ENCODE measurements around the gene KRTAP12-2.
"Not testable (repeated sequence)": the region's sequence is repeated elsewhere in the genome, so short reads cannot be mapped to it uniquely, and the experiment has no call there.

Gene KRTAP12-2

GRCh38 chr21:44684077-44684476 lies 17.4 kb upstream of the KRTAP12-2 start:
- no peak for DNase-seq (ENCODE audit: low read depth in 3 of 3)

GRCh38 chr21:44682580-44683151 lies 15.9 kb upstream of the KRTAP12-2 start:
- no peak for DNase-seq (ENCODE audit: low read depth in 3 of 3)

- no peak for DNase-seq (ENCODE audit: low read depth in 3 of 3)
Measured at GRCh38 chr21:44681861-44682579, 15.3 kb upstream of the KRTAP12-2 start, which contains the start of gene KRTAP12-1. TSS of gene KRTAP12-1 (minus strand) at chr21:44682163. CDS start at chr21:44682123, 40 bp downstream.

DNA sequence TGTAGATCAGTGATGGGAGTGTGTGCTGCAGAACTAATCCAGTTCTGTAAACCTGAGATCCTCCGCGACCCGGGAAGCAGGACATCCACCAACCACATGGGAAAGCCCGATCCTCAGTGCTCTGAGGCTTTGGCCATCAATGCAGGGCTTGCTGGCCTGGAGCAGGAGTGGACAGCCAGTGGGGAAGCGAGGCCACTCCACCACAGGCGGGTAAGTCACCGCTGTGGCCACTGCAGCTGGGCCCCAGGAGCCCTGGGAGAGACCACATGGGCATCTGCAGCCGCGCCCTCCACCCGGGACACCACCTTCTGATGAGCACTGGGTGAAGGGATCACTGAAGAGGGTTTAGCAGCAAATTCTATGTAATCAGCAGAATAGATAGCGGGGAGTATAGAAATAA lies 14.4 kb upstream of the KRTAP12-2 start:
- DNase-seq (ENCODE audit: low read depth in 3 of 3) = no peak

DNA sequence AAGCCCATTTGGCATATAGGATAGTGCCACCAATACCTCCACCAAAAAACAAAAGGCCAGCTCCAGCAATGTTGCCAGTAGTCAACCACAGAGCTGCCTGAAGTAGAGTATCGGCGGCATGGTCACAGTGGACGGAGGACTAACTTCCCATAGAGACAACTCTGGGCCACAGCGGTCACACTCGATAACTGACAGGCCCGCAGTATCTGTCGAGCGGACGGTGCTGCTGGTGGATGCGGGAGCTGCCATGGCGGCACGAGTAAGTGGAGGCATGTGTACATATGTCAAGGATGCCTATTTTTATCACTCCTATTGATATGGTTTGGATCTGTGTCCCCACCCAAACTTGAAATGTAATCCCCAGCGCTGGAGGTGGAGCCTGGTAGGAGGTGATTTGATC lies 11.2 kb upstream of the KRTAP12-2 start:
- DNase-seq (ENCODE audit: low read depth in 3 of 3) = no peak

- DNase-seq (ENCODE audit: low read depth in 3 of 3) = no peak
Measured at GRCh38 chr21:44671911-44672310, 5.2 kb upstream of the KRTAP12-2 start.

DNA sequence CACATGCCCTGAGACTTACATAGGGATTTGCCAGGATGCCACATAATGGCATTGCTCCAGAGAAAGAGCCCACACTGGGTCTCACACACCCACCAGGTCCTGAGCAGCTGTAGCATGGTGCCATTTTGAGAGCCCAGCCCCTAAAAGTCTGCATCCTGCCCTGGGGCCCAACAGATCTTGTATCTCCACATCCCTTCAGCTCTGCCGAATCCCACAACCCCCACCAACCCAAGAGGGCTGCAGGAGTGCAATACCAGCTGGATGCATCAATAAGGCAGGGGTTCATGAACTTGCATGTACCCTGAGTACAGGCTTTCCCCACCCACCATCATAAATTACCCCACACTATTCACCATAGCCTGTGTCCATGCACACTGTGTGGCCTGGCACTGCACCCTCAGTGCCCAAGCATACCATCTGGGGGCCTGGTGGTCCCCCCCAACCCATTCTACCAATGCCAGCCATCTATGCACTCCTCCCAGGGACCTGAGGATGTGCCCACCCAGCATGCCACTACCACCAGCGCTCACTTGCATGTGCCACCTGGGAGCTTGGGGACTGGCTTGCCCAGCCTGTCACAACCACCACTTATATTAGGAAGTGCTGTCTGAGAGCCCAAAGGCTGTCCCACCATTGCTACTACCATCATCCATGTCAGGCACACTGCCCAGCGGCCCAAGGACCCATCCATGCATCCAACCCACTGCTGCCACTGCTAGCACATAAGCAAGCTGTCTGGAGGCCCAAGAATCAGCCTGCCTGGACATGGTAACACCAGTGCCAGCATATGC lies 4.1 kb upstream of the KRTAP12-2 start:
- no peak for DNase-seq (ENCODE audit: low read depth in 3 of 3)

GRCh38 chr21:44667612-44668011 lies 885 bp upstream of the KRTAP12-2 start:
- DNase-seq (ENCODE audit: low read depth in 3 of 3) = no peak

GRCh38 chr21:44664691-44665090 lies 2.0 kb downstream of the KRTAP12-2 start:
- no peak for DNase-seq (ENCODE audit: low read depth in 3 of 3)

DNA sequence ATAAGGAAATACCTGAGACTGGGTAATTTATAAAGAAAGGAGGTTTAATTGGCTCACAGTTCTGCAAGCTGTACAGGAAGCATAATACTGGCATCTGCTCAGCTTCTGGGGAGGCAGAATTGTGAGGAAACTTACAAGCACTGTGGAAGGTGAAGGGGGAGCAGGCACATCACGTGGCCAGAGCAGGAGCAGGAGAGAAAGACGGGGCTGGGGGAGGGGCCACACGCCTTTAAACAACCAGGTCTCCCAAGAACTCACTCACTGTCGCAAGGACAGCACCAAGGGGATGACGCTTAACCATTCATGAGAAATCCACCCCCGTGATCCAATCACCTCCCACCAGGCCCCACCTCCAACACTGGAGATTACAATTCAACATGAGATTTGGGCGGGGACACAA lies 5.2 kb downstream of the KRTAP12-2 start:
- DNase-seq (ENCODE audit: low read depth in 3 of 3) = not testable (repeated sequence)

DNA sequence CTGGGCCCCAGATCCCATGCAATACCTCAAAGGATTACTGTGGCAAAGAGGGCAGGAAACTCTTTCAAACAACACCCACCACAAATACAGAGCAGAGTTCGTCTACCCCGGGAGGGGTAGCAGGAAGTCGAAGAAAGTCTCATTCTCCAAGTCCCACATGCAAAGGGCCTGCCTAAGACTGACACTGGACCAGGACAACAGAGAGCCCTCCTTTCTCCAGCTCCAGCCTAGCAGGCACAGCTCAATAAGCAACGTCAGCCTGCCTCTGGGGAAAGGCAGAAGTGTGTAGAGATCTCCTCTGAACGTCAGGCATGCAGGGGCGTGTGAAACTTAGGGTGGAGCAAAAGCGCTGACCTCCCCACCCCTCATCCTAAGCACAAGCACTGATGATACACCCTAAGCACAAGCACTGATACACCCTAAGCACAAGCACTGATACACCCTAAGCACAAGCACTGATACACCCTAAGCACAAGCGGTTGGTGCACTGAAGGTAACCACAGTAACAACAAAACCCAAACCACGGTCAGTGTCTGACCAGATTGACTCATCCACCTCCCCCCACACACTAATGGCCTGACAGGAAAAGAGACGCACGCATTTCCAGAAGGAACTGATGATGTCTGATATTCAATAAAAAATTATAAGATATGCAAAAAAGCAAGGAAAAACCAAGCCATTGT lies 7.7 kb downstream of the KRTAP12-2 start:
- no peak for DNase-seq (ENCODE audit: low read depth in 3 of 3)

DNA sequence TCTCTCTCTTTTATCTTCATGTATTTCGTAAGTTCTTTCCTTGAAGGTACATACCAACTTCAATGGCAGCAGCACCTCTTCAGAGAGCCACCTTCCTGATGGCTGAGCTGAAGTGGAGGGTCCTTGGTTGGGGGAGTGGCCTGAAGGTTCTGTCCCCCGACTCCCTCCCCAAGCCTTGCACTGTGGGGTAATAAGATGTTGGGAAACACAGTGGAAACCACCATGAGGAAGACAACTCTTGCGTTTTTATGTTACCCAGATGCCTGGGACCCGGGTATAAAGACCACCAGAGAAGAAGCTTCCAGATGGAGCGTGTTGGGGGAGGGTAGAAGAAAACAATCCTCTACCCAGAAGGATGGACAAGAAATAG lies 8.2 kb downstream of the KRTAP12-2 start:
- no peak for DNase-seq (ENCODE audit: low read depth in 3 of 3)

DNA sequence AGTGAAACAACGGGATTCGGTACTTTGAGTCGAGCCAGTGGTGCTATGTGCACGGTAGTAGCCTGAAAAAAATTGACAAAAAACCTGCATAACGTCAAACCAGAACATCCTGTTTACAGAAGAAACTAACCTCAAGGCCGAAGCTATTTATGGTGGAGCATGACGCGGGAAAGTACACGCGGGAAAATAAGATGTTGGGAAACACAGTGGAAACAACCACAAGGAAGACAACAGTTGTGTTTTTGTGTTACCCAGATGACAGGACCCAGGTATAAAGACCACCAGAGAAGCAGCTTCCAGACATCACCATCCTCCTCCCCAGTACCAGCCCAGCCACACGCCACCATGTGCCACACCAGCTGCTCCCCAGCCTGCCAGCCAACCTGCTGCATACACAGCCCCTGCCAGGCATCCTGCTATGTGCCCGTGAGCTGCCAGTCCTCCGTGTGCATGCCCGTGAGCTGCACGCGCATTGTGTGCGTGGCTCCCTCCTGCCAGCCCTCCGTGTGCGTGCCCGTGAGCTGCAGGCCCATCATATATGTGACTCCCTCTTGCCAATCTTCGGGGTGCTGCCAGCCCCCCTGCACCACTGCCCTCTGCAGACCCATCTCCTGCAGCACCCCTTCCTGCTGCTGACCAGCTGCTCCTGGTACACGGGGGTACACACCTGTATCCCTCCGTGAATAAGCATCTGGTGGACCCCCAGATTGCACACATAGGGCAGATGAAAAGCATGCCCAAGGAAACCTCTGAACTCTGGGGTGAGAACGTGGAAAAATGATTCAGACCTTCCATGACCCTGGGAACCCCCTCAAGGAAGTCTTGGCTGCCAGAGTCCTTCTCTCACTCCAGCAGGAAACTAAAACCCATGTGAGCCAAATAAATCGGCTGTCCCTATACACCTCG lies 8.8 kb downstream of the KRTAP12-2 start, which contains the start of gene KRTAP12-3:
TSS of gene KRTAP12-3 (plus strand) at position 298 of the 906 bp plus-strand sequence. CDS start at position 346, 48 bp downstream.
- no peak for DNase-seq (ENCODE audit: low read depth in 3 of 3)

DNA sequence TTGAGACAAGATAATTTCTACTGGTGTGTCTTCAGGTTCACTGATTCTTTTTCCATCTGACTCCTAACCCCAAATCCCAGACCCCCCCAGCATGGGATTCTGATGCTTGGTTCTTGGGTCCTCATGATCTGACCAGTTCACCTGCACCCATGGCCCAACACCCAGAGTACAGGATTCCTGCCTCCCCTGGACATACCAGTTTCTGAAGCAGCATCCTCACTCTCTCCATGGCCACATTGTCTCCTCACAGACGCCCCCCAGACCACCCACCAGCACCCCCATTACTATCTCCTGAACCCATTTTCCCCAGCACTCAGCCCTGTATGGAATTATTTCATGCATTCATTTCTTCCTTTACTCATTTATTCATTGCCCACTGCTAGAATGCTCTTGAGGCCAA lies 9.9 kb downstream of the KRTAP12-2 start:
- no peak for DNase-seq (ENCODE audit: low read depth in 3 of 3)

- DNase-seq (ENCODE audit: low read depth in 3 of 3) = no peak
Measured at GRCh38 chr21:44654576-44655175, 12.1 kb downstream of the KRTAP12-2 start, which contains the start of gene KRTAP12-4. TSS of gene KRTAP12-4 (minus strand) at chr21:44654659. CDS start at chr21:44654614, 45 bp downstream.

- no peak for DNase-seq (ENCODE audit: low read depth in 3 of 3)
Measured at GRCh38 chr21:44653656-44654575, 12.8 kb downstream of the KRTAP12-2 start.

- DNase-seq (ENCODE audit: low read depth in 3 of 3) = no peak
Measured at GRCh38 chr21:44653123-44653522, 13.6 kb downstream of the KRTAP12-2 start.

GRCh38 chr21:44650973-44651675 lies 15.6 kb downstream of the KRTAP12-2 start:
- no peak for DNase-seq (ENCODE audit: low read depth in 3 of 3)

All from stimulated activated CD4-positive, alpha-beta T cell treated with anti-CD3 and anti-CD28 coated beads, TNF-alpha, amount 100 ng/mL, for 48 hours (primary cell).